Loucy (cell line): Measurements from ENCODE around the gene LZTS3.

Experiments used
- CTCF ChIP-seq: fragments of 200-600 bp; sonication (generic); conservative IDR thresholded peaks from 2 replicates; pipeline ENCODE4 v1.5.1; 2014; ENCODE audit warnings: mild to moderate bottlenecking, antibody characterized with exemption, low read length
- EZH2phosphoT487 ChIP-seq: fragments of 200-600 bp; IDR thresholded peaks from 2 replicates; pipeline ENCODE4 v1.6.1; 2018; ENCODE audit warnings: antibody characterized with exemption, mild to moderate bottlenecking, moderate library complexity, borderline replicate concordance

GRCh38 chr20:3194617-3195280, 21.4 kb upstream of the LZTS3 start:
- no peak for TF ChIP-seq CTCF
- TF ChIP-seq EZH2phosphoT487 = no peak
